Measurements from ENCODE around the gene NEDD4L.

Gene NEDD4L

GRCh38 chr18:58181988-58182387 lies 138.0 kb downstream of the NEDD4L start:
- in situ Hi-C loops (cut with MboI; ENCODE audit: low pct_unique_long_range_greater_than_20kb, low sequenced_read_pairs, unreplicated experiment), result no loop called here

GRCh38 chr18:58183226-58183625 lies 139.2 kb downstream of the NEDD4L start:
- no peak for TF ChIP-seq CTCF (IDR thresholded peaks at IDR 0.05; ENCODE audit: extremely low read depth, insufficient read depth, missing control alignments)
- DNase-seq (ENCODE audit: low spot score), result no peak
- in situ Hi-C loops (cut with MboI; ENCODE audit: low pct_unique_long_range_greater_than_20kb, low sequenced_read_pairs, unreplicated experiment), result no loop called here

More at GRCh38 chr18:58181988-58182387, 138.0 kb downstream of the NEDD4L start:
- TF ChIP-seq CTCF (IDR thresholded peaks at IDR 0.05; ENCODE audit: extremely low read depth, insufficient read depth, missing control alignments), result no peak
- DNase-seq (ENCODE audit: low spot score), result no peak

DNA sequence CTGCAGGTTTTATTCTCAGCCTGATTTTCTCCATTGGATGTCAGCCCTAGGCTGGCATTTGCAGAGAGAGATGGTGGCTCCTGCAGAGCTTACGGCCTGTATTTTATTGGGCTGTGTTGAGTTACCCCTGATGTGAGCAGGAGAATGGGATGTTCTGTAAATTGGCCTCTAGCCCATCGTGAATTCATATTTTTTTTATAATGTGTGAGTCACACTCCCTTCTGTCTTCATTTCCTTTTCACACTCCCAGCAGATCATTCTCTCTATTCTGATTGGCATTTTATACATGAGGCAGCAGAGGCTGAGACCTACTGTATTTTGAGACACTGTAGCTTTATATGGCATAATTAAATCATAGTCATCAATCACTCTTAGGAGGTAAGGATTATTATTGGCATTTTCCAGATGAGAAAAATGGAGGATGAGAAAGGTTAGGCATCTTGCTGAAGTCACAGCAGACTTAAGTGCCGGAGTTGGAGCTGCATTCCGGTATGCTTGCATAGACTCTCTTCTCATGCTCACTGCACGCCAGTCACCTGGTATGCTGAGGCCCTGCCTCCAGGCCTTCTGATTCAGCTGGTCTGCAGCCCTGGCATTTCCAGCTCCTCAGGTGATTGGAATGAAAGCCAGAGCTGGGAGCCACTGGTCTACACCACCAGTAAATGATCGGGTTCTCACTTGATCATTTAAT lies 142.4 kb downstream of the NEDD4L start:
- TF ChIP-seq CTCF (IDR thresholded peaks at IDR 0.05; ENCODE audit: extremely low read depth, insufficient read depth, missing control alignments), result no peak
- no peak for DNase-seq (ENCODE audit: low spot score)
- in situ Hi-C loops (cut with MboI; ENCODE audit: low pct_unique_long_range_greater_than_20kb, low sequenced_read_pairs, unreplicated experiment), result no loop called here

DNA sequence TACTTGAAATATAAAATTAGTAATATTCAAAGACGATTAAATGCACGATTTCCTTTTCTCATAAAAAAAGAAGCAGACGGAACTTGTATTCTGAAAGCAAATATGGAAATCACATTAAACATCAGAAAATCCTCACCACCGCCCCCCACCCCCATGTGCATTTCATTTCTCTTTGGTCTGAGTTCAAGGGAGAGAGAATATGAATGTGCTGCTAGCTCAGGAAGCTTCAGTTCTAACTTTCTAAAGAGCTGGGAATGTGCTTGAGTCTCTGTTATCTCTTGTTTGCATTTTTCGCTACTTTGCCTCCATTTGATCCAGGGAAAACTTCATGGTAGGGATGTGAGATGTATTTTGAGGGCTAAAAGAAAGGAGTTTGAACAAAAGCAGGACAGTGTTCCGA lies 143.6 kb downstream of the NEDD4L start:
- in situ Hi-C loops (cut with MboI; ENCODE audit: low pct_unique_long_range_greater_than_20kb, low sequenced_read_pairs, unreplicated experiment), result no loop called here
- TF ChIP-seq CTCF (IDR thresholded peaks at IDR 0.05; ENCODE audit: extremely low read depth, insufficient read depth, missing control alignments), result no peak
- DNase-seq (ENCODE audit: low spot score), result no peak

DNA sequence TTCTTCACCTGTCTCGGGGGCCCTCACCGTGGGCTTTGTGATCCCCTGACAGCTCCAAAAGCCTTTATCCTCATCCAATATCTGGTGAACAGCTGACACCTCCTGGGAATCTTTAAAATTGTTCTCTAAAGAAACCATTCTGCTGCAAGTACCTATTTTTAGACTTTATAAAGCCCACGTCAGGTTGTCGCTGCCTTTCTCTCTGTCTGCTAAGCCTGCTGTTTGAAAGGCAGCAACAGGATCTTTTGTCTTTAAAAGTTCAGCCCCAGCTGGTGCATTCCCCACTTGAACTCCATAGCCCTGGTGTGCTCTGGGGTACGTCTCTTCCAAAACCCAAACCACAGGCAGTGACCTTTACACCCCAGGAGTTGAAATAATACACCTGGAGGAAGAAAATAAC lies 145.0 kb downstream of the NEDD4L start:
- DNase-seq (ENCODE audit: low spot score), result no peak
- in situ Hi-C loops (cut with MboI; ENCODE audit: low pct_unique_long_range_greater_than_20kb, low sequenced_read_pairs, unreplicated experiment), result no loop called here
- TF ChIP-seq CTCF (IDR thresholded peaks at IDR 0.05; ENCODE audit: extremely low read depth, insufficient read depth, missing control alignments), result no peak

DNA sequence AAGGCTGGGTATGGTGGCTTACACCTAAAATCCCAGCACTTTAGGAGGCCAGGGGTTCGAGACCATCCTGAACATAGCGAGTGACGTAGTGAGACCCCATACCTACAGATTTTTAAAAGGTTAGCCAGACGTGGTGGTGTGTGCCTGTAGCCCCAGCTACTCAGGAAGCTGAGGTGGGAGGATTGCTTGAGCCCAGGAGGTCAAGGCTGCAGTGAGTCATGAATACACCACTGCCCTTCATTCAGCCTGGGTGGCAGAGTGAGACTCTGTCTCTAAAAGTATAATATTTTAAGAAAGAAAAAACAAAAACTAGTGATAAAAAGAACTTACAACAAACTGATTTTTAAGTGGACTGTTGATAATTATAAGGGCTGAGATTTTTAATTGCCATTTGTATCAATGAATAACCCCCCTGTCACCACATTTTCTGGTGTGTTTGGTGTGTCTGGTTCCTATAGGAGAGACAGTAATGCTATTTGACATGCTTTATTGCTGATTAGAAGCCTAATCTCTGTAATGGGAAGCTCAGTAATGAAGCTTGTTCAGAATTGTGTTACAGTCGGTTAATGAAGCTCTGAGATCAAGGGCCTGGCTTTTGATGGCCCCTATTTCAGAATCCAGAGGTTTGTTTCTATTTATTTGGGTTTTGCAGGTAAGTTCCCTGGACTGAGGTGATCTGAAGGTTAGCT lies 147.0 kb downstream of the NEDD4L start:
- TF ChIP-seq CTCF (IDR thresholded peaks at IDR 0.05; ENCODE audit: extremely low read depth, insufficient read depth, missing control alignments), result no peak
- no peak for DNase-seq (ENCODE audit: low spot score)
- in situ Hi-C loops (cut with MboI; ENCODE audit: low pct_unique_long_range_greater_than_20kb, low sequenced_read_pairs, unreplicated experiment), result no loop called here

Measured in GM13977 (cell line).